ENCODE measurements around the gene CDCP1. TPM values are rescaled to one million over a fixed set of nuclear protein-coding genes. Genes with fewer than 3 reads are reported as not detected.

The CDCP1 gene
- total RNA-seq, 1 donor from 2014 or later, result not detected

- Mint-ChIP-seq H3K27me3 (ENCODE audit: low read depth) (no peaks in the 10 kb centered on the region), H3K4me1 (peaks cover 4% of the 10 kb centered on the region), H3K36me3 (ENCODE audit: low read depth) (no peaks in the 10 kb centered on the region), H3K27ac (ENCODE audit: unreplicated experiment) (no peak overlapping the region), H3K9me3 (peaks cover 2% of the 10 kb centered on the region), H3K4me3 (no peak overlapping the region)
- no peak for DNase-seq (ENCODE audit: low read depth, low spot score)
- no peak for TF ChIP-seq CTCF (conservative IDR thresholded peaks at IDR 0.05)
These were observed 59.0 kb downstream of the CDCP1 start for GRCh38 chr3:45087155-45087554.

GRCh38 chr3:45084820-45085816, 61.1 kb downstream of the CDCP1 start:
- peaks cover 2% of the 10 kb centered on the region for H3K9me3 Mint-ChIP-seq
- H3K4me3 Mint-ChIP-seq, result no peak overlapping the region
- H3K4me1 Mint-ChIP-seq, result peaks cover 4% of the 10 kb centered on the region
- no peaks in the 10 kb centered on the region for H3K27me3 Mint-ChIP-seq (ENCODE audit: low read depth)
- H3K27ac Mint-ChIP-seq (ENCODE audit: unreplicated experiment), result no peak overlapping the region
- H3K36me3 Mint-ChIP-seq (ENCODE audit: low read depth), result no peaks in the 10 kb centered on the region
- no peak for TF ChIP-seq CTCF (conservative IDR thresholded peaks at IDR 0.05)
- DNase-seq (ENCODE audit: low read depth, low spot score), result no peak

GRCh38 chr3:45084361-45084760, 61.8 kb downstream of the CDCP1 start:
- no peak for TF ChIP-seq CTCF (conservative IDR thresholded peaks at IDR 0.05)
- H3K27me3 Mint-ChIP-seq (ENCODE audit: low read depth), result no peaks in the 10 kb centered on the region
- peaks cover 4% of the 10 kb centered on the region for H3K9me3 Mint-ChIP-seq
- H3K4me3 Mint-ChIP-seq, result no peak overlapping the region
- DNase-seq (ENCODE audit: low read depth, low spot score), result no peak
- no peaks in the 10 kb centered on the region for H3K36me3 Mint-ChIP-seq (ENCODE audit: low read depth)
- H3K27ac Mint-ChIP-seq (ENCODE audit: unreplicated experiment), result no peak overlapping the region
- no peaks in the 10 kb centered on the region for H3K4me1 Mint-ChIP-seq

GRCh38 chr3:45083023-45083422, 63.2 kb downstream of the CDCP1 start:
- Mint-ChIP-seq H3K4me3 (no peak overlapping the region), H3K36me3 (ENCODE audit: low read depth) (no peaks in the 10 kb centered on the region), H3K27ac (ENCODE audit: unreplicated experiment) (peak overlapping the region; percentile 57), H3K4me1 (no peaks in the 10 kb centered on the region), H3K9me3 (peaks cover 4% of the 10 kb centered on the region), H3K27me3 (ENCODE audit: low read depth) (no peaks in the 10 kb centered on the region)
- DNase-seq (ENCODE audit: low read depth, low spot score), result no peak
- TF ChIP-seq CTCF (conservative IDR thresholded peaks at IDR 0.05), result no peak

GRCh38 chr3:45082142-45082538, 64.0 kb downstream of the CDCP1 start:
- peaks cover 4% of the 10 kb centered on the region for H3K9me3 Mint-ChIP-seq
- TF ChIP-seq CTCF (conservative IDR thresholded peaks at IDR 0.05), result no peak
- H3K27ac Mint-ChIP-seq (ENCODE audit: unreplicated experiment), result no peak overlapping the region
- H3K36me3 Mint-ChIP-seq (ENCODE audit: low read depth), result no peaks in the 10 kb centered on the region
- H3K4me1 Mint-ChIP-seq, result no peaks in the 10 kb centered on the region
- DNase-seq (ENCODE audit: low read depth, low spot score), result no peak
- no peak overlapping the region for H3K4me3 Mint-ChIP-seq
- H3K27me3 Mint-ChIP-seq (ENCODE audit: low read depth), result no peaks in the 10 kb centered on the region

All from neural crest cell (in vitro differentiated cells).